Osteoblast (primary cell): Measurements from ENCODE around the gene PIH1D1. TPM values are rescaled to one million over a fixed set of nuclear protein-coding genes. Genes with fewer than 3 reads are reported as not detected.

Experiments
- DNase-seq: peaks from one replicate; pipeline ENCODE4 v3.0.0; 2011; ENCODE audit warnings: low spot score, mixed read lengths; ENCODE audit not compliant: insufficient read length; ENCODE audit errors: missing footprints
- H2AFZ ChIP-seq: 2 replicates; pipeline ENCODE4 v1.6.0; 2011; ENCODE audit warnings: mild to moderate bottlenecking, low read length
- H3K27ac ChIP-seq: 2 replicates; pipeline ENCODE4 v1.5.1; 2011; ENCODE audit warnings: mild to moderate bottlenecking, low read depth, low read length, moderate library complexity
- H3K27me3 ChIP-seq: 2 replicates; pipeline ENCODE4 v1.6.0; 2012; ENCODE audit warnings: mild to moderate bottlenecking, control low read depth, inconsistent platforms, low read length, moderate library complexity; ENCODE audit not compliant: insufficient read depth
- H3K36me3 ChIP-seq: 2 replicates; pipeline ENCODE4 v1.5.1; 2011; ENCODE audit warnings: mild to moderate bottlenecking, low read length, control low read depth, moderate library complexity; ENCODE audit not compliant: insufficient read depth
- H3K4me1 ChIP-seq: 2 replicates; pipeline ENCODE4 v1.5.1; 2011; ENCODE audit warnings: mild to moderate bottlenecking, low read length, control low read depth, moderate library complexity; ENCODE audit not compliant: insufficient read depth
- H3K4me2 ChIP-seq: 2 replicates; pipeline ENCODE4 v1.6.0; 2011; ENCODE audit warnings: mild to moderate bottlenecking, low read length; ENCODE audit not compliant: insufficient read depth
- H3K4me3 ChIP-seq: fragments of 200-600 bp; sonication (generic); 3 replicates; pipeline ENCODE4 v1.5.1; 2012; ENCODE audit warnings: mild to moderate bottlenecking, low read length, inconsistent platforms; ENCODE audit not compliant: insufficient read depth
- H3K79me2 ChIP-seq: 2 replicates; pipeline ENCODE4 v1.6.0; 2012; ENCODE audit warnings: mild to moderate bottlenecking, low read length, control low read depth, inconsistent platforms; ENCODE audit not compliant: insufficient read depth
- H3K9me3 ChIP-seq: 2 replicates; pipeline ENCODE4 v1.5.1; 2011; ENCODE audit warnings: low read depth, low read length, control low read depth
- H4K20me1 ChIP-seq: 2 replicates; pipeline ENCODE4 v1.6.0; 2012; ENCODE audit warnings: mild to moderate bottlenecking, low read length, control low read depth; ENCODE audit not compliant: insufficient read depth
- total RNA-seq: library from RNA; depleted of rRNA; stranded (reverse); fragments of >200 nt; gene quantifications from 2 replicates; pipeline ENCODE4 v1.2.3, GENCODE V29; 2012
- TF ChIP-seq, protein P1 (sequence below): IDR thresholded peaks from 2 replicates; pipeline ENCODE4 v1.5.1; 2011; ENCODE audit warnings: mild to moderate bottlenecking, low read depth, low read length, moderate library complexity; ENCODE audit errors: extremely low read depth

The PIH1D1 gene
- total RNA-seq, 1 donor = 79.3 TPM

DNA sequence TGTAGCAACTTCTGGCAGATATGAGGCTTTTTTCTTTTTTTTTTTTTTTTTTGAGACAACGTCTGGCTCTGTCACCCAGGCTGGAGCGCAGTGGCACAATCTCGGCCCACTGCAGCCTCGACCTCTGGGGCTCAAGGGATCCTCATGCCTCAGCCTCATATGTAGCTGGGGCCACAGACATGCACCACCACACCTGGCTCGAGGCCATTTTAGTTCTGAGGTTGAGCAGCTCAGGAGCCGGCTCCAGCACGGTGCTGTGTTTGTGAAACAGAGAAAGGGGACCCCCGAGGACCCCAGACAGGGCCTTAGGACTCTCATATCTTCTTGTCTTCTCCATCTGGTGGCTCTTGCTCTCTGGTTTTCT is 19.0 kb upstream of the PIH1D1 start:
- TF ChIP-seq, protein P1, sequence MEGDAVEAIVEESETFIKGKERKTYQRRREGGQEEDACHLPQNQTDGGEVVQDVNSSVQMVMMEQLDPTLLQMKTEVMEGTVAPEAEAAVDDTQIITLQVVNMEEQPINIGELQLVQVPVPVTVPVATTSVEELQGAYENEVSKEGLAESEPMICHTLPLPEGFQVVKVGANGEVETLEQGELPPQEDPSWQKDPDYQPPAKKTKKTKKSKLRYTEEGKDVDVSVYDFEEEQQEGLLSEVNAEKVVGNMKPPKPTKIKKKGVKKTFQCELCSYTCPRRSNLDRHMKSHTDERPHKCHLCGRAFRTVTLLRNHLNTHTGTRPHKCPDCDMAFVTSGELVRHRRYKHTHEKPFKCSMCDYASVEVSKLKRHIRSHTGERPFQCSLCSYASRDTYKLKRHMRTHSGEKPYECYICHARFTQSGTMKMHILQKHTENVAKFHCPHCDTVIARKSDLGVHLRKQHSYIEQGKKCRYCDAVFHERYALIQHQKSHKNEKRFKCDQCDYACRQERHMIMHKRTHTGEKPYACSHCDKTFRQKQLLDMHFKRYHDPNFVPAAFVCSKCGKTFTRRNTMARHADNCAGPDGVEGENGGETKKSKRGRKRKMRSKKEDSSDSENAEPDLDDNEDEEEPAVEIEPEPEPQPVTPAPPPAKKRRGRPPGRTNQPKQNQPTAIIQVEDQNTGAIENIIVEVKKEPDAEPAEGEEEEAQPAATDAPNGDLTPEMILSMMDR = no peak
- H3K9me3 ChIP-seq = no peaks in the 10 kb centered on the region
- no peaks in the 10 kb centered on the region for H4K20me1 ChIP-seq
- no peak for DNase-seq
- H3K36me3 ChIP-seq = no peaks in the 10 kb centered on the region
- H2AFZ ChIP-seq = no peak overlapping the region
- H3K4me1 ChIP-seq = peaks cover 6% of the 10 kb centered on the region
- no peaks in the 10 kb centered on the region for H3K79me2 ChIP-seq
- H3K4me2 ChIP-seq = no peak overlapping the region
- no peak overlapping the region for H3K27ac ChIP-seq
- no peaks in the 10 kb centered on the region for H3K27me3 ChIP-seq
- H3K4me3 ChIP-seq = no peak overlapping the region

DNA sequence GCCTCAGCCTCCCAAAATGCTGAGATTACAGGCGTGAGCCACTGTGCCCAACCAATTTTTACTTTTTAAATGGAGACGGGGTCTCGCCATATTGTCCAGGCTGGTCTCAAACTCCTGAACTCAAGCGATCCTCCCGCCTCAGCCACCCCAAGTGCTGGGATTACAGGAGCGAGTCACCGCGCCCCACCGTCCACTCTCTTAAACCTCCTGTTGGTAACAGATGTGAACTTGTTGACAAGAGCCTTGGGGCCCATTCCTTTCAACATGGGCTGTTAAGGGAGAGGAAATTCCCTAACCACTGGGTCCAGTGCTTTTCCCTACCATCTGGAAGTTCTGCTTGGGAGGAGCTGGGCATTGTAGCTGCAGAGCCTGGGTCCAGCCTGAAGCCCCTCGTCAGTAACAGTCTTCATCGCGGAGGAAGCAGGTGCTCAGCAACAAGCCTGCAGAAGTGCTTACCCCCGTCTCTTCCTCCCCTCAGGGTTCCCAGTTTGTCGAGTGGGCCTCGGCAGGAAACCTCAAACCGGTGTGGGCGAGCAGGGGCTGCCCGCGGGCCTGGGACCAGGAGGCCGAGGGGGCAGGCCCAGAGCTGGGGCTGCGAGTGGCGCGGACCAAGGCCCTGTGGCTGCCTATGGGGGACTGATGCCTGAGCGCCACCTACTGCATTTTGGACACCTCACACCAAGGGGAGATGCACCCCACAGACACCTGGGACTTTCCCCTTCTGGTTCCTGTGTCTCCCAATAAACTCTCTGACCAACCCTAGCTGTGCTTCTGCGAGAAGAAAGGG is 18.4 kb upstream of the PIH1D1 start:
- H3K9me3 ChIP-seq = no peaks in the 10 kb centered on the region
- no peaks in the 10 kb centered on the region for H3K79me2 ChIP-seq
- H2AFZ ChIP-seq = no peak overlapping the region
- peaks cover 4% of the 10 kb centered on the region for H3K36me3 ChIP-seq
- TF ChIP-seq, protein P1 = no peak
- DNase-seq = peak; percentile 58
- no peaks in the 10 kb centered on the region for H3K27me3 ChIP-seq
- no peak overlapping the region for H3K4me3 ChIP-seq
- H4K20me1 ChIP-seq = no peaks in the 10 kb centered on the region
- no peak overlapping the region for H3K27ac ChIP-seq
- no peak overlapping the region for H3K4me2 ChIP-seq
- H3K4me1 ChIP-seq = peaks cover 6% of the 10 kb centered on the region

DNA sequence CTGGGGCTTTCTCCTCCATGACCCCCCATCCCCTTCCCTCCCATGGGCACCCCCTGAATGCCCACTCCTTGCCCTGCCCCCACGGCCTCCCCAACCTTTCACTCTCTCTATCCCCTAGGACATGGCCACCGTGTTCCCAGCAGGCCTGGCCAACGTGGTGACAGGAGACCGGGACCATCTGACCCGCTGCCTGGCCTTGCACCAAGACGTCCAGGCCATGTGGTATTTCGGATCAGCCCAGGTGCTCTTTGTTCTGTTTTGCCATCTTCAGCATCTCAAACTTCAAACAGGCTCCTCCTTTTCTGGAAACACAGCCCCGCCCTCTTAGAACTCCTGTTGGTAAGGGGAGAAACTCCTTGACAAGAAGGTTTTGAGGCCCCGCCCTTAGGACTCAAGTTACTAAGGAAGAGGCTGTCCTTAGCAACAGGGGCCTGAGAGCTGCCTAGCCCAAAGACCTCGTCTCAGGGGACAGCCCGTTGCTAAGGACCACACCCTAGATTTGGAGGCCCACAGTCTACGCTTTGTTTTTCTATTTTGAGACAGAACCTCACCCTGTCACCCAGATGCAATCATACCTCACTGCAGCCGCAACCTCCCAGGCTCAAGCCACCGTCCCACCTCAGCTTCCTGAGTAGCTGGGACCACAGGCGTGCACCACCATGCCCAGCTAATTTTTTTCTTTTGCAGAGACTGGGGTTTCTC is 17.3 kb upstream of the PIH1D1 start:
- no peak overlapping the region for H3K27ac ChIP-seq
- H3K4me2 ChIP-seq = no peak overlapping the region
- no peaks in the 10 kb centered on the region for H3K9me3 ChIP-seq
- no peaks in the 10 kb centered on the region for H3K4me1 ChIP-seq
- no peak overlapping the region for H3K4me3 ChIP-seq
- H3K27me3 ChIP-seq = no peaks in the 10 kb centered on the region
- no peak overlapping the region for H2AFZ ChIP-seq
- H3K79me2 ChIP-seq = no peaks in the 10 kb centered on the region
- DNase-seq = peak; percentile 90
- no peaks in the 10 kb centered on the region for H4K20me1 ChIP-seq
- TF ChIP-seq, protein P1 = no peak
- peaks cover 5% of the 10 kb centered on the region for H3K36me3 ChIP-seq

DNA sequence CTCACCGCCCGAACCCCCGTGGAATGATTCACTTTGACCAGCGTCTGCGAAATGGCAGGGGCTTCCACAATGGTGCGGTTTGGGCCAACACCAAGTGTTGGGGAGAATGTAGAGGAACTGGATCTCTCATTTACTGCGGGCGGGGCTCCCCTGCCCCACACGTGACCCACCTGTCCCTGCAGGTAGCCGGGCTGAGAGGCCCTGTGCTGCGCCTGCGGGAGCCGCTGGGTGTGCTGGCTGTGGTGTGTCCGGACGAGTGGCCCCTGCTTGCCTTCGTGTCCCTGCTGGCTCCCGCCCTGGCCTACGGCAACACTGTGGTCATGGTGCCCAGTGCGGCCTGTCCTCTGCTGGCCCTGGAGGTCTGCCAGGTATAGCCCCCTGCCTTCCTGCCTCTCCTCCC is 16.6 kb upstream of the PIH1D1 start:
- H3K36me3 ChIP-seq = peaks cover 5% of the 10 kb centered on the region
- no peaks in the 10 kb centered on the region for H3K4me1 ChIP-seq
- no peaks in the 10 kb centered on the region for H3K9me3 ChIP-seq
- TF ChIP-seq, protein P1 = no peak
- no peaks in the 10 kb centered on the region for H3K79me2 ChIP-seq
- no peak overlapping the region for H3K27ac ChIP-seq
- H3K4me3 ChIP-seq = no peak overlapping the region
- H3K4me2 ChIP-seq = no peak overlapping the region
- no peak overlapping the region for H2AFZ ChIP-seq
- no peaks in the 10 kb centered on the region for H3K27me3 ChIP-seq
- no peaks in the 10 kb centered on the region for H4K20me1 ChIP-seq
- DNase-seq = peak; percentile 51
